Neural cell (in vitro differentiated cells): Measurements from ENCODE around the gene ERICH4. TPM values are rescaled to one million over a fixed set of nuclear protein-coding genes. Genes with fewer than 3 reads are reported as not detected.

ENCODE experiments used
- H2AFZ ChIP-seq: fragments of 200-600, 300-800 bp; sonication (generic), shearing (Covaris generic); 2 replicates; pipeline ENCODE4 v1.6.0; 2014; ENCODE audit warnings: low read depth, mild to moderate bottlenecking, antibody characterized with exemption, low read length, moderate library complexity
- H3F3A ChIP-seq: fragments of 200-600 bp; shearing (Covaris generic); 2 replicates; pipeline ENCODE4 v1.6.1; 2016; ENCODE audit warnings: mild to moderate bottlenecking, moderate library complexity, mixed read lengths, antibody characterized with exemption, low read length; ENCODE audit not compliant: insufficient read depth, poor library complexity, severe bottlenecking
- H3K27ac ChIP-seq: fragments of 200-600, 300-800 bp; sonication (generic), shearing (Covaris generic); 2 replicates; pipeline ENCODE4 v1.5.1; 2014; ENCODE audit warnings: mild to moderate bottlenecking, low read length, moderate library complexity
- H3K27me3 ChIP-seq: fragments of 300-800, 200-600 bp; sonication (generic), shearing (Covaris generic); 2 replicates; pipeline ENCODE4 v1.6.0; 2014; ENCODE audit warnings: mild to moderate bottlenecking, low read depth, low read length, moderate library complexity; ENCODE audit not compliant: insufficient read depth
- H3K36me3 ChIP-seq: fragments of 300-800, 200-600 bp; sonication (generic), shearing (Covaris generic); 2 replicates; pipeline ENCODE4 v1.5.1; 2014; ENCODE audit warnings: mild to moderate bottlenecking, antibody characterized with exemption, low read length, moderate library complexity; ENCODE audit not compliant: insufficient read depth
- H3K4me2 ChIP-seq: fragments of 300-800, 200-600 bp; sonication (generic), shearing (Covaris generic); 2 replicates; pipeline ENCODE4 v1.6.0; 2014; ENCODE audit warnings: mild to moderate bottlenecking, low read length
- H3K4me3 ChIP-seq: fragments of 300-800, 200-600 bp; sonication (generic), shearing (Covaris generic); 2 replicates; pipeline ENCODE4 v1.5.1; 2014; ENCODE audit warnings: mild to moderate bottlenecking, low read length, moderate library complexity
- H3K79me2 ChIP-seq: fragments of 200-600 bp; shearing (Covaris generic); replicated peaks from 2 replicates; pipeline ENCODE4 v1.6.0; 2014; ENCODE audit warnings: mild to moderate bottlenecking, low read length, moderate library complexity; ENCODE audit not compliant: insufficient read depth
- H3K9ac ChIP-seq: fragments of 300-800, 200-600 bp; sonication (generic), shearing (Covaris generic); 2 replicates; pipeline ENCODE4 v1.6.1; 2016; ENCODE audit warnings: mild to moderate bottlenecking, low read length, mixed read lengths
- H3K9me2 ChIP-seq: fragments of 200-600 bp; shearing (Covaris generic); 2 replicates; pipeline ENCODE4 v1.6.1; 2016; ENCODE audit warnings: mild to moderate bottlenecking, low read length, mixed read lengths; ENCODE audit not compliant: insufficient read depth
- H3K9me3 ChIP-seq: fragments of 200-600, 300-800 bp; sonication (generic), shearing (Covaris generic); 2 replicates; pipeline ENCODE4 v1.6.1; 2016; ENCODE audit warnings: mild to moderate bottlenecking, mixed run types, low read length, moderate library complexity, mixed read lengths
- H4K20me1 ChIP-seq: fragments of 200-600 bp; shearing (Covaris generic); 2 replicates; pipeline ENCODE4 v1.6.1; 2016; ENCODE audit warnings: mild to moderate bottlenecking, mixed run types; ENCODE audit not compliant: insufficient read depth
- EP300 ChIP-seq: fragments of 450-650 bp; conservative IDR thresholded peaks from 2 replicates; pipeline ENCODE4 v1.6.1; 2014; ENCODE audit warnings: antibody characterized with exemption, mild to moderate bottlenecking, moderate library complexity; ENCODE audit not compliant: poor library complexity, severe bottlenecking
- EZH2 ChIP-seq: fragments of 200-600, 300-800 bp; shearing (Covaris generic), sonication (generic); IDR thresholded peaks from 2 replicates; pipeline ENCODE4 v1.6.1; 2014; ENCODE audit warnings: antibody characterized with exemption, low read length, borderline replicate concordance, mild to moderate bottlenecking; ENCODE audit not compliant: insufficient read depth, poor library complexity, severe bottlenecking
- MXI1 ChIP-seq: fragments of 450-650 bp; conservative IDR thresholded peaks from 2 replicates; pipeline ENCODE4 v1.6.1; 2014; ENCODE audit warnings: antibody characterized with exemption, mild to moderate bottlenecking; ENCODE audit not compliant: poor library complexity, severe bottlenecking
- POLR2AphosphoS5 ChIP-seq: IDR thresholded peaks from 2 replicates; pipeline ENCODE4 v1.6.1; 2012
- RAD21 ChIP-seq: fragments of 450-650 bp; conservative IDR thresholded peaks from 2 replicates; pipeline ENCODE4 v1.6.1; 2014; ENCODE audit warnings: antibody characterized with exemption, mild to moderate bottlenecking, moderate library complexity
- SMC3 ChIP-seq: fragments of 450-650 bp; conservative IDR thresholded peaks from 2 replicates; pipeline ENCODE4 v1.6.1; 2014; ENCODE audit warnings: antibody characterized with exemption, mild to moderate bottlenecking, moderate library complexity; ENCODE audit not compliant: poor library complexity
- TAF1 ChIP-seq: IDR thresholded peaks from 2 replicates; pipeline ENCODE4 v1.6.1; 2012; ENCODE audit warnings: low read depth
- polyA plus RNA-seq: library from polyadenylated mRNA; depleted of rRNA; stranded (reverse); fragments of >200 nt; gene quantifications from 2 replicates; pipeline ENCODE4 v1.2.3, GENCODE V29; 2014
- TF ChIP-seq, protein P1 (sequence below): fragments of 450-650 bp; IDR thresholded peaks from 2 replicates; pipeline ENCODE4 v1.5.1; 2014; ENCODE audit warnings: antibody characterized with exemption, mild to moderate bottlenecking, moderate library complexity; ENCODE audit not compliant: poor library complexity, severe bottlenecking
- TF ChIP-seq, protein P2 (sequence below): IDR thresholded peaks from 2 replicates; pipeline ENCODE4 v1.6.1; 2012; ENCODE audit warnings: borderline replicate concordance

ERICH4 gene
- polyA plus RNA-seq, 1 donor from 2014 or later = not detected

DNA sequence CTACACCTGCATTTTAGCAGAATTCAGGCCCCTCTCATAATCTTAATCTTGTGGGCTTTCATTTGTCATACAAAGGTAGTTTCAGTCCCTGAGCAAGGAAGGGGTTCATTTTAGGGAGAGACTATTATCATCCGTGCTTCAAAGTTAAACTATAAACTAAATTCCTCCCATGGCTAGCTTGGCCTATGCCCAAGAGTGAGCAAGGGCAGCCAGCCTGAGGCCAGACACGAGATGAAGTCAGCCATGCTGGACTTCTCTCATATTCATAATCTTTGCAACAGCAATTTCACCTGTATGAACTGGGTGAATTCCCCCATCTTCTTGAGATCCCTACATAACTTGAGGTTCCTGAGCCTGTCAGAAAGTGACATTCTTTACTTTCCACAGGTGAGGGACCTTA, 13.0 kb downstream of the ERICH4 start:
- Histone ChIP-seq H3K27ac (no peak overlapping the region), H4K20me1 (no peaks in the 10 kb centered on the region), H3K4me3 (no peak overlapping the region), H3K36me3 (no peaks in the 10 kb centered on the region), H3F3A (no peaks in the 10 kb centered on the region), H2AFZ (no peak overlapping the region), H3K9ac (no peak overlapping the region), H3K27me3 (no peaks in the 10 kb centered on the region), H3K79me2 (no peaks in the 10 kb centered on the region), H3K4me2 (no peak overlapping the region), H3K9me3 (no peaks in the 10 kb centered on the region), H3K9me2 (no peaks in the 10 kb centered on the region)
- TF ChIP-seq, protein P1, sequence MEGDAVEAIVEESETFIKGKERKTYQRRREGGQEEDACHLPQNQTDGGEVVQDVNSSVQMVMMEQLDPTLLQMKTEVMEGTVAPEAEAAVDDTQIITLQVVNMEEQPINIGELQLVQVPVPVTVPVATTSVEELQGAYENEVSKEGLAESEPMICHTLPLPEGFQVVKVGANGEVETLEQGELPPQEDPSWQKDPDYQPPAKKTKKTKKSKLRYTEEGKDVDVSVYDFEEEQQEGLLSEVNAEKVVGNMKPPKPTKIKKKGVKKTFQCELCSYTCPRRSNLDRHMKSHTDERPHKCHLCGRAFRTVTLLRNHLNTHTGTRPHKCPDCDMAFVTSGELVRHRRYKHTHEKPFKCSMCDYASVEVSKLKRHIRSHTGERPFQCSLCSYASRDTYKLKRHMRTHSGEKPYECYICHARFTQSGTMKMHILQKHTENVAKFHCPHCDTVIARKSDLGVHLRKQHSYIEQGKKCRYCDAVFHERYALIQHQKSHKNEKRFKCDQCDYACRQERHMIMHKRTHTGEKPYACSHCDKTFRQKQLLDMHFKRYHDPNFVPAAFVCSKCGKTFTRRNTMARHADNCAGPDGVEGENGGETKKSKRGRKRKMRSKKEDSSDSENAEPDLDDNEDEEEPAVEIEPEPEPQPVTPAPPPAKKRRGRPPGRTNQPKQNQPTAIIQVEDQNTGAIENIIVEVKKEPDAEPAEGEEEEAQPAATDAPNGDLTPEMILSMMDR = no peak
- TF ChIP-seq EZH2 = no peak
- TF ChIP-seq, protein P2, sequence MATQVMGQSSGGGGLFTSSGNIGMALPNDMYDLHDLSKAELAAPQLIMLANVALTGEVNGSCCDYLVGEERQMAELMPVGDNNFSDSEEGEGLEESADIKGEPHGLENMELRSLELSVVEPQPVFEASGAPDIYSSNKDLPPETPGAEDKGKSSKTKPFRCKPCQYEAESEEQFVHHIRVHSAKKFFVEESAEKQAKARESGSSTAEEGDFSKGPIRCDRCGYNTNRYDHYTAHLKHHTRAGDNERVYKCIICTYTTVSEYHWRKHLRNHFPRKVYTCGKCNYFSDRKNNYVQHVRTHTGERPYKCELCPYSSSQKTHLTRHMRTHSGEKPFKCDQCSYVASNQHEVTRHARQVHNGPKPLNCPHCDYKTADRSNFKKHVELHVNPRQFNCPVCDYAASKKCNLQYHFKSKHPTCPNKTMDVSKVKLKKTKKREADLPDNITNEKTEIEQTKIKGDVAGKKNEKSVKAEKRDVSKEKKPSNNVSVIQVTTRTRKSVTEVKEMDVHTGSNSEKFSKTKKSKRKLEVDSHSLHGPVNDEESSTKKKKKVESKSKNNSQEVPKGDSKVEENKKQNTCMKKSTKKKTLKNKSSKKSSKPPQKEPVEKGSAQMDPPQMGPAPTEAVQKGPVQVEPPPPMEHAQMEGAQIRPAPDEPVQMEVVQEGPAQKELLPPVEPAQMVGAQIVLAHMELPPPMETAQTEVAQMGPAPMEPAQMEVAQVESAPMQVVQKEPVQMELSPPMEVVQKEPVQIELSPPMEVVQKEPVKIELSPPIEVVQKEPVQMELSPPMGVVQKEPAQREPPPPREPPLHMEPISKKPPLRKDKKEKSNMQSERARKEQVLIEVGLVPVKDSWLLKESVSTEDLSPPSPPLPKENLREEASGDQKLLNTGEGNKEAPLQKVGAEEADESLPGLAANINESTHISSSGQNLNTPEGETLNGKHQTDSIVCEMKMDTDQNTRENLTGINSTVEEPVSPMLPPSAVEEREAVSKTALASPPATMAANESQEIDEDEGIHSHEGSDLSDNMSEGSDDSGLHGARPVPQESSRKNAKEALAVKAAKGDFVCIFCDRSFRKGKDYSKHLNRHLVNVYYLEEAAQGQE = no peak
- TF ChIP-seq POLR2AphosphoS5 = no peak
- TF ChIP-seq TAF1 = no peak
- TF ChIP-seq SMC3 = no peak
- TF ChIP-seq EP300 = no peak
- no peak for TF ChIP-seq RAD21
- no peak for TF ChIP-seq MXI1

DNA sequence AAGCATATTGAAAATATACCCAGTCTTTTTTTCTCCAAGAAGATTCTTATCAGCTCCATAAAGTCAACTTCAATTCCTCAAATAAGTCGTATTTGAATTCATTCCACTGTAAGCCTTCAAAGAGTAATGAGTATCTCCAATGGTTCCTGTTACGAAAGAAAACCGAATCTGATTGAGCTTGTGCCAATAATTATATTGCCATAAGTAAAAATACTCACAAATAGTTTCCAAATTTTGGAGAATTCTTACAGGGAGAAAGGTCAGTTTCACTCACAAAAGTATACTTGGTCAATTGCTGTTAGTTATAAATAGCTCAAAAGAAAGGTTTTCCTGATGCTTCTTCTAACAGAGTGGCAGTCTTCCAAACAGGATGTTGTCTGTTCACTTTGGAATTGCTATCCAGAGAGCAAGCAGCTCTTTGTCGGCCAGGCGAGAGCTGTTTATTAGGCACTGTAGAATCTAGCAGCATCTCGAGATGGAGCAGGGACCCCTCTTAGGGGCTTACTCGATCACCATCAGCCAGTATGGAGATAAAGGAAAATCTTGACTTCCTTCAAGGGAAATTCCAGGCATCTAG, 13.5 kb downstream of the ERICH4 start:
- H3K4me2 ChIP-seq = no peak overlapping the region
- no peaks in the 10 kb centered on the region for H3K27me3 ChIP-seq

More for the DNA sequence above, 13.5 kb downstream of the ERICH4 start:
- Histone ChIP-seq H3K36me3 (no peaks in the 10 kb centered on the region), H2AFZ (no peak overlapping the region), H3K4me3 (no peak overlapping the region), H4K20me1 (no peaks in the 10 kb centered on the region), H3K9ac (no peak overlapping the region), H3K9me2 (no peaks in the 10 kb centered on the region), H3K9me3 (no peaks in the 10 kb centered on the region), H3F3A (no peaks in the 10 kb centered on the region), H3K27ac (no peak overlapping the region), H3K79me2 (no peaks in the 10 kb centered on the region)
- TF ChIP-seq POLR2AphosphoS5 (no peak), MXI1 (no peak), RAD21 (no peak), SMC3 (no peak), EZH2 (no peak), EP300 (no peak), TAF1 (no peak)
- TF ChIP-seq, protein P2 = no peak
- TF ChIP-seq, protein P1 = no peak
